Measurements from ENCODE around the gene VRK1. TPM values are rescaled to one million over a fixed set of nuclear protein-coding genes. Genes with fewer than 3 reads are reported as not detected.

Gene VRK1
- total and polyA plus RNA-seq, 4 donors = 1.8 to 50.4 (median 3.3) TPM

DNA sequence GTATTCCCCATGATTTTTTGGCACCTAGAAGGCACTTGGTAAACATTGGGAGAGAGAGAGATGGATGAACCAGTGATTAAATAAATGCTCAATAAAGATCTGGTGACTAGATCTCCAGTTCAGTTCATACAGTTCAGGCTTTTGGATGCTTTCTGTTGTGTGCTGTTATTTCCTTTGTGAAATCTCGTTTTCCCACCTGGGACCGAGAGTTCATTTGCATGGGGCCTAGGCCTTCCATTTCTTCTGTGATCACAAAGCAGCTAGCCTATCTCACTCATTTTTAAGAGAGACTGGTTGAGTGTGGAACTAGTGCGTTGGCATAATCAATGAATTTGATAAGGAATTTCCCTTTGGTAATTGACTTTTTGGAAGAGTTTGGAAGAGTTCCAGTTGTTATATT lies 104.0 kb downstream of the VRK1 start:
- Histone ChIP-seq H3K27me3 (ENCODE audit: control insufficient read depth in 4 of 4, insufficient read depth in 4 of 4, low read length in 3 of 4) (no peaks in the 10 kb centered on the region), H3K9me3 (ENCODE audit: control insufficient read depth in 4 of 4, low read length in 3 of 4) (no peaks in the 10 kb centered on the region), H3K27ac (ENCODE audit: low read depth in 1 of 2, low read length in 2 of 2) (no peak overlapping the region), H3K36me3 (ENCODE audit: control insufficient read depth in 4 of 4, insufficient read depth in 3 of 4, low read depth in 1 of 4, low read length in 3 of 4) (no peaks in the 10 kb centered on the region), H3K4me1 (ENCODE audit: control insufficient read depth in 4 of 4, insufficient read depth in 4 of 4, low read length in 3 of 4) (no peaks in the 10 kb centered on the region), H3K9ac (ENCODE audit: low read depth in 1 of 2, low read length in 2 of 2) (no peak overlapping the region), H3K4me3 (ENCODE audit: low read depth in 1 of 3, low read length in 3 of 3) (no peak overlapping the region)
- DNase-seq (ENCODE audit: low spot score) = no peak
- TF ChIP-seq RXRA (IDR thresholded peaks at IDR 0.05) (no peak), RAD21 (IDR thresholded peaks at IDR 0.05) (no peak), EGR1 (IDR thresholded peaks at IDR 0.05; ENCODE audit: low read depth in 2 of 2) (no peak), YY1 (IDR thresholded peaks at IDR 0.05) (no peak), FOXA1 (IDR thresholded peaks at IDR 0.05) (no peak), MAX (IDR thresholded peaks at IDR 0.05) (no peak)
- TF ChIP-seq, protein P1, sequence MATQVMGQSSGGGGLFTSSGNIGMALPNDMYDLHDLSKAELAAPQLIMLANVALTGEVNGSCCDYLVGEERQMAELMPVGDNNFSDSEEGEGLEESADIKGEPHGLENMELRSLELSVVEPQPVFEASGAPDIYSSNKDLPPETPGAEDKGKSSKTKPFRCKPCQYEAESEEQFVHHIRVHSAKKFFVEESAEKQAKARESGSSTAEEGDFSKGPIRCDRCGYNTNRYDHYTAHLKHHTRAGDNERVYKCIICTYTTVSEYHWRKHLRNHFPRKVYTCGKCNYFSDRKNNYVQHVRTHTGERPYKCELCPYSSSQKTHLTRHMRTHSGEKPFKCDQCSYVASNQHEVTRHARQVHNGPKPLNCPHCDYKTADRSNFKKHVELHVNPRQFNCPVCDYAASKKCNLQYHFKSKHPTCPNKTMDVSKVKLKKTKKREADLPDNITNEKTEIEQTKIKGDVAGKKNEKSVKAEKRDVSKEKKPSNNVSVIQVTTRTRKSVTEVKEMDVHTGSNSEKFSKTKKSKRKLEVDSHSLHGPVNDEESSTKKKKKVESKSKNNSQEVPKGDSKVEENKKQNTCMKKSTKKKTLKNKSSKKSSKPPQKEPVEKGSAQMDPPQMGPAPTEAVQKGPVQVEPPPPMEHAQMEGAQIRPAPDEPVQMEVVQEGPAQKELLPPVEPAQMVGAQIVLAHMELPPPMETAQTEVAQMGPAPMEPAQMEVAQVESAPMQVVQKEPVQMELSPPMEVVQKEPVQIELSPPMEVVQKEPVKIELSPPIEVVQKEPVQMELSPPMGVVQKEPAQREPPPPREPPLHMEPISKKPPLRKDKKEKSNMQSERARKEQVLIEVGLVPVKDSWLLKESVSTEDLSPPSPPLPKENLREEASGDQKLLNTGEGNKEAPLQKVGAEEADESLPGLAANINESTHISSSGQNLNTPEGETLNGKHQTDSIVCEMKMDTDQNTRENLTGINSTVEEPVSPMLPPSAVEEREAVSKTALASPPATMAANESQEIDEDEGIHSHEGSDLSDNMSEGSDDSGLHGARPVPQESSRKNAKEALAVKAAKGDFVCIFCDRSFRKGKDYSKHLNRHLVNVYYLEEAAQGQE (IDR thresholded peaks at IDR 0.05) = no peak
- 88% methylated on average over 3 of the region's 3 CpGs for WGBS

- no peaks in the 10 kb centered on the region for H3K4me1 ChIP-seq (ENCODE audit: control insufficient read depth in 4 of 4, insufficient read depth in 4 of 4, low read length in 3 of 4)
- no peaks in the 10 kb centered on the region for H3K36me3 ChIP-seq (ENCODE audit: control insufficient read depth in 4 of 4, insufficient read depth in 3 of 4, low read depth in 1 of 4, low read length in 3 of 4)
- 80% methylated on average over 3 of the region's 3 CpGs for WGBS
- H3K9ac ChIP-seq (ENCODE audit: low read depth in 1 of 2, low read length in 2 of 2) = no peak overlapping the region
- H3K4me3 ChIP-seq (ENCODE audit: low read depth in 1 of 3, low read length in 3 of 3) = no peak overlapping the region
- H3K9me3 ChIP-seq (ENCODE audit: control insufficient read depth in 4 of 4, low read length in 3 of 4) = no peaks in the 10 kb centered on the region
- DNase-seq (ENCODE audit: low spot score) = no peak
- H3K27me3 ChIP-seq (ENCODE audit: control insufficient read depth in 4 of 4, insufficient read depth in 4 of 4, low read length in 3 of 4) = no peaks in the 10 kb centered on the region
- no peak overlapping the region for H3K27ac ChIP-seq (ENCODE audit: low read depth in 1 of 2, low read length in 2 of 2)
- no peak for TF ChIP-seq RAD21 (IDR thresholded peaks at IDR 0.05)
- no peak for TF ChIP-seq TAF1 (conservative IDR thresholded peaks at IDR 0.05)
- TF ChIP-seq EGR1 (IDR thresholded peaks at IDR 0.05; ENCODE audit: low read depth in 2 of 2) = no peak
- no peak for TF ChIP-seq FOXA1 (IDR thresholded peaks at IDR 0.05)
- TF ChIP-seq, protein P1 (IDR thresholded peaks at IDR 0.05) = no peak
- no peak for TF ChIP-seq RXRA (IDR thresholded peaks at IDR 0.05)
- TF ChIP-seq, protein P2, sequence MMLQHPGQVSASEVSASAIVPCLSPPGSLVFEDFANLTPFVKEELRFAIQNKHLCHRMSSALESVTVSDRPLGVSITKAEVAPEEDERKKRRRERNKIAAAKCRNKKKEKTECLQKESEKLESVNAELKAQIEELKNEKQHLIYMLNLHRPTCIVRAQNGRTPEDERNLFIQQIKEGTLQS (IDR thresholded peaks at IDR 0.05) = no peak
- no peak for TF ChIP-seq GABPA (IDR thresholded peaks at IDR 0.05 in 1 of 2, conservative IDR thresholded peaks at IDR 0.05 in 1 of 2)
- TF ChIP-seq SP1 (IDR thresholded peaks at IDR 0.05) = no peak
- TF ChIP-seq YY1 (IDR thresholded peaks at IDR 0.05) = no peak
- TF ChIP-seq JUND (IDR thresholded peaks at IDR 0.05) = no peak
- no peak for TF ChIP-seq MAX (IDR thresholded peaks at IDR 0.05)
- no peak for TF ChIP-seq NR2F2 (IDR thresholded peaks at IDR 0.05)
- TF ChIP-seq, protein P3, sequence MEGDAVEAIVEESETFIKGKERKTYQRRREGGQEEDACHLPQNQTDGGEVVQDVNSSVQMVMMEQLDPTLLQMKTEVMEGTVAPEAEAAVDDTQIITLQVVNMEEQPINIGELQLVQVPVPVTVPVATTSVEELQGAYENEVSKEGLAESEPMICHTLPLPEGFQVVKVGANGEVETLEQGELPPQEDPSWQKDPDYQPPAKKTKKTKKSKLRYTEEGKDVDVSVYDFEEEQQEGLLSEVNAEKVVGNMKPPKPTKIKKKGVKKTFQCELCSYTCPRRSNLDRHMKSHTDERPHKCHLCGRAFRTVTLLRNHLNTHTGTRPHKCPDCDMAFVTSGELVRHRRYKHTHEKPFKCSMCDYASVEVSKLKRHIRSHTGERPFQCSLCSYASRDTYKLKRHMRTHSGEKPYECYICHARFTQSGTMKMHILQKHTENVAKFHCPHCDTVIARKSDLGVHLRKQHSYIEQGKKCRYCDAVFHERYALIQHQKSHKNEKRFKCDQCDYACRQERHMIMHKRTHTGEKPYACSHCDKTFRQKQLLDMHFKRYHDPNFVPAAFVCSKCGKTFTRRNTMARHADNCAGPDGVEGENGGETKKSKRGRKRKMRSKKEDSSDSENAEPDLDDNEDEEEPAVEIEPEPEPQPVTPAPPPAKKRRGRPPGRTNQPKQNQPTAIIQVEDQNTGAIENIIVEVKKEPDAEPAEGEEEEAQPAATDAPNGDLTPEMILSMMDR (IDR thresholded peaks at IDR 0.05; ENCODE audit: low read depth, low read length, missing input control) = no peak
- TF ChIP-seq FOXA2 (IDR thresholded peaks at IDR 0.05) = no peak
- no peak for TF ChIP-seq HNF4A (conservative IDR thresholded peaks at IDR 0.05)
These were observed 104.8 kb downstream of the VRK1 start for GRCh38 chr14:96902004-96902403.

All from liver (tissue), 9 donors.